Measurements from ENCODE around the gene FBXW2.
"Not testable (repeated sequence)": the region's sequence is repeated elsewhere in the genome, so short reads cannot be mapped to it uniquely, and the experiment has no call there.

DNA sequence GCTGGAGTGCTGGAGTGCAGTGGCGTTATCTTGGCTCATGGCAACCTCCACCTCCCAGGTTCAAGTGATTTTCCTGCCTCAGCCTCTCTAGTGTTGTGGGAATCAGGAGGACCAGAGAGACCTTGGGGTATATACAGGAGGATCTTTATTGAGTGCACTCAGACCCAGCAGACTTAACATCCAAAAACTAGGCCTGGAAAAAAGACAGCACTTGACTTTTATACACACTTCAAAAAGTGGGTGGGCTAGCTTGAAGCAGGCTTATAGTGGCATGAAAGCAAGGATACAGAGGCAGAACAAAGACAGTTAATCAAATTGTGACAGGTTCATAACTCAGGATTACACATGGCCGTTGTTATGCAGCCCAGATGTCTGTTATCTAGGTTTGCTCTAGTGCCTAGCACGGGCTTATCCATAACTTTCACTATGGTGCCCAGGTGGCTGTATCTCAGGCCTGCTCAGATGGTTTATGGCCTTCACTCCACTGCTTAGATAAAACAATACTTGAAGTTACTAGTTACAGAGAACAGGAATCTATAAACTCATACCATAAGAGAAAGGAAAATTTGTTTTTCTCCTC, 11.7 kb upstream of the FBXW2 start:
- TF ChIP-seq, protein P1, sequence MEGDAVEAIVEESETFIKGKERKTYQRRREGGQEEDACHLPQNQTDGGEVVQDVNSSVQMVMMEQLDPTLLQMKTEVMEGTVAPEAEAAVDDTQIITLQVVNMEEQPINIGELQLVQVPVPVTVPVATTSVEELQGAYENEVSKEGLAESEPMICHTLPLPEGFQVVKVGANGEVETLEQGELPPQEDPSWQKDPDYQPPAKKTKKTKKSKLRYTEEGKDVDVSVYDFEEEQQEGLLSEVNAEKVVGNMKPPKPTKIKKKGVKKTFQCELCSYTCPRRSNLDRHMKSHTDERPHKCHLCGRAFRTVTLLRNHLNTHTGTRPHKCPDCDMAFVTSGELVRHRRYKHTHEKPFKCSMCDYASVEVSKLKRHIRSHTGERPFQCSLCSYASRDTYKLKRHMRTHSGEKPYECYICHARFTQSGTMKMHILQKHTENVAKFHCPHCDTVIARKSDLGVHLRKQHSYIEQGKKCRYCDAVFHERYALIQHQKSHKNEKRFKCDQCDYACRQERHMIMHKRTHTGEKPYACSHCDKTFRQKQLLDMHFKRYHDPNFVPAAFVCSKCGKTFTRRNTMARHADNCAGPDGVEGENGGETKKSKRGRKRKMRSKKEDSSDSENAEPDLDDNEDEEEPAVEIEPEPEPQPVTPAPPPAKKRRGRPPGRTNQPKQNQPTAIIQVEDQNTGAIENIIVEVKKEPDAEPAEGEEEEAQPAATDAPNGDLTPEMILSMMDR (IDR thresholded peaks at IDR 0.05 in 8 of 11, conservative IDR thresholded peaks at IDR 0.05 in 3 of 11), result not testable (repeated sequence)
- not testable (repeated sequence) for TF ChIP-seq POLR2A (IDR thresholded peaks at IDR 0.05)
